HepG2 (cell line): ENCODE results near the gene KAT6B. TPM values are rescaled to one million over a fixed set of nuclear protein-coding genes. Genes with fewer than 3 reads are reported as not detected.

Source experiments
- ATAC-seq: fragments of 200-7000 bp; cut with Tn5 transposase; 3 replicates; pipeline ENCODE4 v1.9.1; 2020; ENCODE audit warnings: mild to moderate bottlenecking, moderate library complexity
- BruUV-seq: library from RNA; stranded (reverse); fragments of 400-500 nt; replicated peaks from 2 replicates; lab custom pipeline; 2021; lab: Mats Ljungman, UMichigan
- CTCF ChIA-PET: fragments of 300-600 bp; formaldehyde crosslinking; extraction: SDS; loops from one replicate; lab custom pipeline; 2021; ENCODE audit warnings: low total read pairs, inconsistent platforms, low intra/inter-chr PET ratio; lab: Yijun Ruan, JAX
- POLR2A ChIA-PET: fragments of 350-600 bp; sonication (Branson Sonifier 250); formaldehyde crosslinking; loops from one replicate; lab custom pipeline; 2020; ENCODE audit warnings: antibody characterized with exemption, inconsistent platforms; lab: Yijun Ruan, JAX
- DNase-seq: peaks from one replicate; pipeline ENCODE4 v3.0.0-alpha.2; 2015; ENCODE audit warnings: low spot score
- FAIRE-seq: peaks from 3 replicates; lab custom pipeline; 2011; peaks lifted over from hg19 to GRCh38; lab: Jason Lieb, UNC
- H2AFZ ChIP-seq: one replicate; pipeline ENCODE4 v1.6.1; 2011; ENCODE audit warnings: low read length, inconsistent platforms
- H3K27ac ChIP-seq: fragments of 300-600 bp; 3 replicates; pipeline ENCODE4 v1.8.0; 2011; ENCODE audit warnings: mixed run types, mild to moderate bottlenecking, mixed read lengths, low read length, inconsistent platforms; ENCODE audit not compliant: insufficient read depth; ENCODE audit errors: extremely low read length
- H3K27me3 ChIP-seq, 2 experiments: fragments of 200-600 bp in 1 of 2; 2 replicates in 1 of 2; 3 replicates in 1 of 2; pipeline versions ENCODE4 v1.6.0 to v1.8.0; 2011; ENCODE audit warnings: low read length in 2 of 2, mild to moderate bottlenecking in 2 of 2, moderate library complexity in 2 of 2, inconsistent platforms in 1 of 2; ENCODE audit not compliant: insufficient read depth in 2 of 2, control insufficient read depth in 1 of 2
- H3K36me3 ChIP-seq, 2 experiments: fragments of 200-600 bp in 1 of 2; replicated peaks in 1 of 2; 2 replicates in 1 of 2; 3 replicates in 1 of 2; pipeline versions ENCODE4 v1.5.1 to v1.8.0; 2011; ENCODE audit warnings: low read length in 2 of 2, inconsistent platforms in 1 of 2; ENCODE audit not compliant: insufficient read depth in 2 of 2, control insufficient read depth in 1 of 2
- H3K4me1 ChIP-seq: 2 replicates; pipeline ENCODE4 v1.5.1; 2012; ENCODE audit warnings: low read length, inconsistent platforms; ENCODE audit not compliant: insufficient read depth
- H3K4me2 ChIP-seq: 2 replicates; pipeline ENCODE4 v1.6.0; 2011; ENCODE audit warnings: low read depth, low read length, inconsistent platforms
- H3K4me3 ChIP-seq, 3 experiments: fragments of 200-600 bp in 1 of 3; sonication (generic), shearing (Covaris generic) in 1 of 3; replicated peaks in 1 of 3; 2 replicates each; pipeline ENCODE4 v1.5.1; 2011 to 2016; ENCODE audit warnings: low read length in 3 of 3, inconsistent platforms in 2 of 3, low read depth in 2 of 3, mild to moderate bottlenecking in 2 of 3, control low read depth in 1 of 3, mixed read lengths in 1 of 3; ENCODE audit not compliant: insufficient read depth in 1 of 3
- H3K79me2 ChIP-seq: one replicate; pipeline ENCODE4 v1.6.1; 2011; ENCODE audit warnings: low read length, inconsistent platforms; ENCODE audit not compliant: insufficient read depth
- H3K9ac ChIP-seq: 2 replicates; pipeline ENCODE4 v1.6.0; 2011; ENCODE audit warnings: mild to moderate bottlenecking, low read depth, low read length, inconsistent platforms; ENCODE audit not compliant: insufficient read depth
- H3K9me3 ChIP-seq: 2 replicates; pipeline ENCODE4 v1.5.1; 2012; ENCODE audit warnings: mild to moderate bottlenecking, low read length
- H4K20me1 ChIP-seq: 2 replicates; pipeline ENCODE4 v1.6.0; 2011; ENCODE audit warnings: inconsistent platforms, mild to moderate bottlenecking, low read length, moderate library complexity; ENCODE audit not compliant: insufficient read depth
- IRF1 ChIP-seq: sonication (generic); formaldehyde crosslinking; IDR thresholded peaks from 2 replicates; pipeline ENCODE4 v1.4.0; 2020; ENCODE audit warnings: low read depth, mild to moderate bottlenecking, missing genetic modification reagents
- KMT2A ChIP-seq: sonication (generic); formaldehyde crosslinking; IDR thresholded peaks from 2 replicates; pipeline ENCODE4 v1.4.0; 2020; ENCODE audit warnings: missing genetic modification reagents
- PRMT3 ChIP-seq: sonication (generic); formaldehyde crosslinking; IDR thresholded peaks from 2 replicates; pipeline ENCODE4 v1.8.1; 2022; ENCODE audit warnings: low read depth, mild to moderate bottlenecking, moderate library complexity, missing genetic modification reagents, borderline replicate concordance
- SIN3B ChIP-seq: fragments of 150-350 bp; IDR thresholded peaks from 2 replicates; pipeline ENCODE4 v1.6.1; 2014; ENCODE audit warnings: low read length
- SNRNP70 ChIP-seq: fragments of 200-400 bp; formaldehyde crosslinking; IDR thresholded peaks from 2 replicates; pipeline ENCODE4 v1.6.1; 2017; ENCODE audit warnings: mild to moderate bottlenecking, low read depth, low read length, moderate library complexity
- SOX5 ChIP-seq: IDR thresholded peaks from 2 replicates; pipeline ENCODE4 v1.6.1; 2016; ENCODE audit warnings: borderline replicate concordance
- TARDBP ChIP-seq: sonication (generic); formaldehyde crosslinking; IDR thresholded peaks from 2 replicates; pipeline ENCODE4 v1.8.0; 2022; ENCODE audit warnings: mild to moderate bottlenecking, missing genetic modification reagents
- TIGD3 ChIP-seq: sonication (generic); formaldehyde crosslinking; IDR thresholded peaks from 2 replicates; pipeline ENCODE4 v1.5.1; 2020; ENCODE audit warnings: mild to moderate bottlenecking, missing genetic modification reagents, borderline replicate concordance
- ZNF614 ChIP-seq: IDR thresholded peaks from 2 replicates; pipeline ENCODE4 v1.6.1; 2018; ENCODE audit warnings: missing biosample characterization, missing genetic modification reagents, inconsistent platforms, borderline replicate concordance
- WGBS: methylation state at CpG from one replicate; pipeline ENCODE4 v1.1.6; 2017; ENCODE audit warnings: low lambda C conversion rate; 5-methylcytosine and 5-hydroxymethylcytosine counted together
- in situ Hi-C: cut with HindIII; loops from 2 replicates; pipeline ENCODE4 v1.10.0; 2017; ENCODE audit warnings: low pct_unique_long_range_greater_than_20kb; ENCODE audit not compliant: extremely low pct_ligation_motif_present
- intact Hi-C: fragments of 100-400 bp; cut with micrococcal nuclease; formaldehyde crosslinking; loops from one replicate; pipeline ENCODE4 v1.10.0; 2022; ENCODE audit not compliant: unreplicated experiment
- polyA plus RNA-seq, 8 experiments: library from polyadenylated mRNA; depleted of rRNA in 3 of 8; stranded (reverse) in 7 of 8; unstranded in 1 of 8; fragments of >200 nt; fragmentation: Illumina TruSeq in 4 of 8; extraction: Trizol in 4 of 8; gene quantifications; 2 replicates each; pipeline versions ENCODE4 v1.2.1 to v1.2.3, GENCODE V29; 2011 to 2016; ENCODE audit warnings: low read depth in 4 of 8, missing spikeins in 1 of 8, mixed read lengths in 1 of 8; ENCODE audit not compliant: insufficient read depth in 1 of 8
- total RNA-seq, 5 experiments: library from RNA; depleted of rRNA; stranded (reverse); fragments of >200 nt; fragmentation: Illumina TruSeq; extraction: Trizol; gene quantifications; 2 replicates each; pipeline ENCODE4 v1.2.3, GENCODE V29; 2016; ENCODE audit warnings: low read depth in 1 of 5
- TF ChIP-seq, protein P1 (sequence below), 2 experiments: fragments of 450-650 bp in 1 of 2; sonication (generic) in 1 of 2; formaldehyde crosslinking; IDR thresholded peaks; 2 replicates each; pipeline versions ENCODE4 v1.5.0 to v1.8.0; 2020 to 2022; ENCODE audit warnings: mild to moderate bottlenecking in 1 of 2, missing genetic modification reagents in 1 of 2

KAT6B gene
- total and polyA plus RNA-seq, 2 of the 13 experiments (the other 11 are each of a cell fraction or from before 2014, with no cell fraction given) = 3.0 to 9.5 TPM

DNA sequence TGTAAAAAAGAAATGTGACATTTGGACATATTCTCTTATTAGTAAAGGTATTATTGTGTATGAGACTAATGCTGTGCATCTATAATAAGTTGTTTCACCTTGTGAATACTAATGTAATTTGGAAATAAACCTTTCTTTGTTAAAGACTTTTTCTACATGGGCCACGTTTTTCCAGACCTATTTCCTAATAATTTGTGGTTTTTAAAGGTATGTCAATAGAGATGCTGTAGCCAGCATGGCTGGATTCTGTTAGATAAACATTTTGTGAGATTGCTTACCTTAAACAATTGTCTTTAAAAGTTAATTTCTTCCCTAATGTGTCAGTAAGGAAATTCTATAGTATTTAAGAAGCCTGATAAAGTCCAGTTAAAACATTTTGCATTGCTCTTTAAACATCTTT, 56.0 kb downstream of the KAT6B start:
- 9% methylated on average over 1 of the region's 1 CpG for WGBS
- Histone ChIP-seq H3K36me3 (no peaks in the 10 kb centered on the region), H3K4me3 (no peak overlapping the region), H3K27me3 (no peaks in the 10 kb centered on the region), H3K79me2 (peaks cover 4% of the 10 kb centered on the region), H3K4me1 (peaks cover 24% of the 10 kb centered on the region), H4K20me1 (0 out of 2 replicates have a peak, but pooled peaks cover under 1% of the 10 kb centered on the region), H3K9me3 (no peaks in the 10 kb centered on the region), H3K4me2 (no peak overlapping the region), H3K9ac (no peak overlapping the region), H2AFZ (no peak overlapping the region), H3K27ac (no peak overlapping the region)
- TF ChIP-seq TIGD3 (no peak), ZNF614 (CRISPR knock-in tag) (no peak), KMT2A (CRISPR knock-in tag) (no peak), SNRNP70 (no peak), TARDBP (CRISPR knock-in tag) (no peak), SIN3B (no peak), SOX5 (no peak), PRMT3 (no peak), IRF1 (CRISPR knock-in tag) (no peak)
- TF ChIP-seq, protein P1, sequence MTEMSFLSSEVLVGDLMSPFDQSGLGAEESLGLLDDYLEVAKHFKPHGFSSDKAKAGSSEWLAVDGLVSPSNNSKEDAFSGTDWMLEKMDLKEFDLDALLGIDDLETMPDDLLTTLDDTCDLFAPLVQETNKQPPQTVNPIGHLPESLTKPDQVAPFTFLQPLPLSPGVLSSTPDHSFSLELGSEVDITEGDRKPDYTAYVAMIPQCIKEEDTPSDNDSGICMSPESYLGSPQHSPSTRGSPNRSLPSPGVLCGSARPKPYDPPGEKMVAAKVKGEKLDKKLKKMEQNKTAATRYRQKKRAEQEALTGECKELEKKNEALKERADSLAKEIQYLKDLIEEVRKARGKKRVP (CRISPR knock-in tag; IDR thresholded peaks at IDR 0.05) = no peak
- FAIRE-seq (no peak), DNase-seq (peak; percentile 21), ATAC-seq (no peak)
- intact Hi-C loops (no loop called here), in situ Hi-C loops (no loop called here)
- BruUV-seq = no TSS peak
- ChIA-PET CTCF (no interaction called here), POLR2A (no interaction called here)
